HG03460 (cell line): ENCODE measurements around the gene LSM6.

Source experiments
- ATAC-seq: cut with Tn5 transposase; IDR thresholded peaks from one replicate; pipeline ENCODE4 v1.9.1; 2021; ENCODE audit not compliant: unreplicated experiment

Gene LSM6

DNA sequence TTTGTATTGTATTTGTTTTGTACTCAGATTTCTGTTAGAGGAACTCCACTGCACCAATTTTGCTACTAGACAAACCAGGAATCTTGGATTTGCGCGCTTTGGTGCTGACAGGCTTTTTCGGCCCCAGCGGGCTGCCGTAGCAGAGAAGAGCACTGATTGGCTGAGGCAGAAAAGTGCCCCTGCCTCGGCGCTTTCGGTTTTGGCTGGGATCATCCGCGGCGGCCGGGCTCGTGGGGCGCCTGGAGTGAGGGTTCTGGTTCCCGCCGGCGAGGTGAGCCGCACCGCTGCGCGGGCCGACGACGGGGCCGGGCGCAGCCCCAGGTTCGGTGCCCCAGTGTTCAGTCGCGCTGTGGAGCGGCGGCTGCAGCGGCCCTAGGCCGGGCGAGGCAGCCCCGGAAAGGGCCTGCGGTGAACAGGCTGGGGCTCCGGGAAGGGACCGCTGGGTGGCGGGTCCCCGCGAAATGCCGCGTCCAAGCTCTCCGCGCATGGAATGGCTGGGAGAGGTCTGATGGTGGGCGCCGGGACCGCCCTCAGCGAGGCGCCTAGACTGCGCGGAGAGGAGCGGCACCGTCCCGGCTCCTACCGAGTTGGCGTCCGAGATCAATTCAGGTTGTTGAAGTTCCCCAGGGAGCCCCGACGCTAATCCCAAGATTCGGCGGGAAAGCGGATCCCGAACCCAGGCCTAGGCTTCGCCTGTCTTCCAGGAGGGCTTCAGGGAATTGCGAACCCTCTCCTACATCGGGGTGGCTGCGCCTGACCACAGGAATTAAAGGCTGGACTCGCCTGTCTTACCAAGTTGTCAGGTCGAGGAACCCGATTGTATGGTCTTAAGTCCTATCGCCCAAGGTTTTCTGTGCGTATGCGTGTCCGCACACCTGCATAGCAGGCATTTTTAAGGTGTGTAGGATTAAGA lies at the start of gene LSM6:
TSS of gene LSM6 (plus strand) at position 178 of the 913 bp plus-strand sequence. CDS start 7,204 bp downstream, outside the sequence.
- peak; percentile 92 for ATAC-seq

DNA sequence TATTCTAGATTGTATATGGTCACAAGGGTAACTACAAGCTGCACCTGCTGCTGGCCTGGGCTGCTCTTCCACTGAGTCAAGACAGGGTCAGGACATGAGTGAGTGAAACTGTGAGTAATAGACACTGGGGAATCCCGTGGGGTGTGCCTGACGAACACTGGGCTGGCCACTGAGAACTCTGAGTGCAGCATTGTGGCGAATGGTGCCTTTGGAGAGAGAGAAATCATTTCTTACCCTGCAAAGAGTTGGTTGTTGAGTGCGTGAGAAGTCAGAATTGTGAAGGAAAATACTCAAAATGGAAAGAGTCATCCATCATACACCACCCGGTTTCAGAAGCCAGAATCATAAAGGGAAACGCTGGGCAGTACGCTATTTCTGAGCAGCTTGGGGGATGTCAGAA lies 43.1 kb upstream of the LSM6 start:
- ATAC-seq, result peak; percentile 100

DNA sequence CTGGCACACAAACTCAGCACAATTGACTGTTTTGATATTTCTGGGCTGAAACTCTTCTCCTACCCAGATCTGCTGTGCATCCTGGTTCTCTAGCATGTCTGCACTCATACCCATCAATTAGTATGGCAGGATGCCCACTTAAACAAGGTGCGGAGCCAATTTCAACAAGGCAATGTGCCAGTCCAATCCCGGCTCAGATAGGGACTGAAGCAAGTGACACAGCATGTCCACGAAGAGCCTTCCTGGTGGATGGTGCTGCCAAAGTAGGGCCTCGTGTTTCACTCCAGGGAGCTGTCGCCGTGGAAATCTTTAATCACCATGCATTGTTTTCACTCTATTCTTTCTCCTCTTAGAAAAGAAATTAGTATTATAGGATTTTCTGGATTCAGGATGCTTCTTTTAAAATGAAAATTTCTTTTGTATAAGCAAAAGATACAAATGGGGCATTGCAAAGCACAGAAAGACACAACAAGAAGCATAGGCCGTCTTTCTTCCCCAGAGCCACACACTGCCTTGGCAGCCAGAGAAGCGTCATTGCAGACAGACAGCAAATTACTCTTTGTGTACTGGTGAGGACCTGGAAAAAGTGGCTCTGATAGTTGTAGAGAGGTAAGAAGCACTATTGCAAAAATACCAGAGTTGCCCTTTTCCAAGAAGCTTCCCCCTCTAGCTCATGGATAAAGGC lies 40.6 kb upstream of the LSM6 start:
- ATAC-seq, result no peak

DNA sequence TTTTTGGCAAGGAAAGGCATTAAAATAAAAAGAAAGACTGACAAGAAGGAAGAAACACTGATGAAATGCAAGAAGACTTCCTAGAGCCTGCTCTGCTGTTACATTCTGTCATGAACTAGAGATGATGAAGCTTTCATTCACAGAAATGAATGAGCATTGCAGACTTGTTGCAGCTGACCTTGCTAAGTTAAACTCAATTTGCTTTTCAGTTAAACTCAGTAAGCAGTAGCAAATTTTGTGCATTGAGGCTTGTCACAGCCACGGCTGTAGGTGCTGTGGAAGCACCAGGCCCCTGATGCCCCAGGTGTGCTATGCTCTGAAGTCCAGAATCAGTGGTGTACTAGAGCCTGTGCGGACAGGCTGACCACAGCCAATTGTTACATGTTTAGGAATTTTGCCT lies 39.6 kb upstream of the LSM6 start:
- ATAC-seq, result no peak

DNA sequence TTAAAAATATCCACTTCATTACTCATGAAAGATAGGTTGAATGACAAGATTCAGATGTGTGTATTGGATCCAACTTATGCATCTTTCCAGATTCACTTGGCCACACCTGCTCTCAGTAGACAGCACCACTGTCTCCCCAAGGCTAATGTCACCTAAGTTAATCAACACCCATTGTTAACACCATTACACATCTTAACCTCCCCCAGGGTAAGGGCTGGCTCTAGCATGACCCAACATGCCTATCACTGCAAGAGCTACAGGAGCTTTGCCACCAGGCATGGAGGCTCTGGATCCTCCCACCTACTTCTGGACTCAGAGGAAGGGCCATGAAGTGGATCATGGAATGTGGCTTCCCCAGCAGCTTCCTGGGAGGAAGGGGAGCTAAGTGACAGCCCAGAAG lies 32.8 kb upstream of the LSM6 start:
- peak; percentile 73 for ATAC-seq

DNA sequence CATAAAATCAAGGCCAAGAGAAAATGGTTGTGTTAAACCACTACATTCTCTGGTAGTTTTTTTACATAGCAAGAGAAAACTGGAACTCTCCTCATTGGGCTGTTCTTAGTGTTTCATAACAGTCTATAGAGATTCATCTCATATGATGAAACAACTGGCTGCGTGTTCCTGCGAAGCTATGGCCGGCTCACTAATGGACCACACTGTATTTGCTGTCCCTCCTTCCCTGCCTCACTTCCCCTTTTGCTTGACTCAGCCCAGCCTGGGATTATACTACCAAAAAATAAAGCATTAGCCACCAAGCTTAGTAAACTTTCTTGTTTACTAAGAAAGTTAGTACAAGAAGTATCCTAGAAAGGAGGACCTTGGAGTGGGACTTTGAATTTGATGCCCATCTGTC lies 31.6 kb upstream of the LSM6 start:
- no peak for ATAC-seq

DNA sequence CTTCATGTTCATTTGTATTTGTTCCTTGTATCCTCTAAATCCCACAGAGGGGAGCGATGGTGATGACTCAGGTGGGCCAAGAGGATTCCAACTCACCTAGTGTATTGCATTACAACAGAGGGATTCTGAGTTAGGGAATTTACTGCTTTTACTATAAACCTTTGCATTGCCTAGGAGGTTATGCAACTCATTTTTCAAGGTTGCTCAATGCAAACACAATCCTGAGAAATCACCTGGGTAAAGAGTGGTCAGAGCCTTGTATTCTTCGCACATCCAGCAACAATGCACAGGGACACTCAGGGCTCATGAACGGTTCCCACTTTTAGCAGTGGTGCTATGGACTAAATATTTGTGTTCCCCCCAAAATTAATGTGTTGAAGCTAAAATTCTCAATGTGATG lies 28.6 kb upstream of the LSM6 start:
- no peak for ATAC-seq

DNA sequence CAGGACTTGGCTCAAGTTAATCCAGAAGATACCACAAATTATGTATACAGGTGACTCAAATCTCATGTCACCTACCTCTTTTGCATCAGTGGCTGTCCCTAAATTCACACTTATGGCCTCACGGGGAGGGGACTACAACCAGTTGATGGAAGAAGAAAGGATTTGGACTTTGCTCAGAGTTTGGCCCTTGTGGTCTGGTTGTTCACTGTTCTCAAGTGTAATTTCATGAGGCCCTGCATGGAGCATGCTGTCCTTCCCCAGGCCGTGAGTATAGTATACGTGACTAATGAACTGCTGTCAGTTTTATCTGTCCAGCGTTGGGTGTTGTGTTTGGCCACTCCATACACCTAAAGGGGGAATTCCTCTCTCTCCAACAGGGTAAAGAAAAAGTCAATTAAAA lies 27.5 kb upstream of the LSM6 start:
- ATAC-seq, result no peak

DNA sequence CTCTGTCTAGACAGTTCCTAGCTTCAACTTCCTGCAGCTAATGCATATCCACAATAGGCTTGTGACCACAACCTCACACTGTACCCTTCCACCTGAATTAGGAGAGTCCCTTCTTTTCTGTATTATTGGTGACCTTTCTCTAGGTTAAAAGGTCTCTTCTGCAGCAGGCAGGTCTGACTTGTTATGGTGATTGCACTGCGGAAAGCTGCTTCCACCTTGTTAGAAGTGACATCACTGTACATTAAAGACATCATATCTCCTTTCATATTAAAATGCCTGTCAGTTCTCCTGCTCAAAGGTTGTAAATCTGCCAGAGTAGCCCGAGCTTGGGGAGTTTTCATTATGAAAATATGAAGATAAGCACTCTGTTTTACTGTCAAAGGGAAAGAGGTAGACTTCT lies 21.5 kb upstream of the LSM6 start:
- no peak for ATAC-seq

DNA sequence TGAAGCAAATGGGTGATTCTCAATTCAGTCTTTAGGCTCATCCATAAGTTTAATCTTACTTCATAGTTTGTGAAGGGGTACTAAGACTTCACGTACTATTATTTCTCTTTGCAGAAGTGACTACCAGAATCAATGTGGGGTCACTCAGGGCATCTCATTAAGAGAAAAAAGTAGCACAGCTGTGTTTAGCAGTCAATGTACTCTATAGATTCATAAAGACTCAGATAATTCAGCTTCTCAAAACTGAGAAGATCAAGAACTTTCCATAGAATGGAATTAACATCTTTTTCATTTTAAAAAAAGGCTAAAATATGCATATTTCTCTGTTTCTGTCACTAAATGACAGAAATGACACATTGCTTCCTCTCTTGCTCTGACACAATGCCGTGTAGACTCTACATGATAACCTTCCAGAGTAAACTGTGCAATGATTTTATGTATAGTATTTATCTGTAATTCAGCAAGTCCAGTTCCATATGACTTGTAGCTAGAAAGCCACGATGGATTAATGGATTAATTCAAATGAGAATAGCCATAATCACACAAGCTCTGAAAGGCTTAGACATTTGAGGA lies 20.3 kb upstream of the LSM6 start:
- no peak for ATAC-seq

DNA sequence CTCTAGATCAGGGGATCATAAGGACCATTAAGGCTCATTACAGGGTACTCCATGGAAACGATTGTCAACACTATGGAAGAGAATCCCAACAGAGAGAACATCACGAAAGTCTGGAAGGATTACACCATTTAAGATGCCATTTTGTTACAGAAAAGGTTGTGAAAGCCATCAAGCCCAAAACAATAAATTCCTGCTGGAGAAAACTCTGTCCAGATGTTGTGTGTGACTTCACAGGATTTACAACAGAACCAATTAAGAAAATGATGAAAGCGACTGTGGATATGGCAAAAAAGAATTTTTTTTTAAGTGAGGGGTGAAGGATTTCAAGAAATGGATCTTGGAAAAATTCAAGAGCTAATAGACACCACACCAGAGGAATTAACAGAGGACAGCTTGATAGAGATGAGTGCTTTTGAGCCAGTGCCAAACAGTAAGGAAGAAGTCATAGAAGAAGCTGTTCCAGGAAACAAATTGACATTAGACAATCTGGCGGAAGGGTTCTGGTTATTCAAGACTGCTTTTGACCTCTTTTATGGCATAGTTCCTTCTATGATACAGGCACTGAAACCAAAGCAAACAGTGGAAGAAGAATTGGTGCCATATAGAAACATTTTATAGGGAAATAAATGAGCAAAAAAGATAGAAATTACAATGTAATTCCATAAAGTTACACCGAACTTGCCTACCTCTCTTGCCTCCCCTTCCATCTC lies 17.3 kb upstream of the LSM6 start:
- ATAC-seq, result no peak

DNA sequence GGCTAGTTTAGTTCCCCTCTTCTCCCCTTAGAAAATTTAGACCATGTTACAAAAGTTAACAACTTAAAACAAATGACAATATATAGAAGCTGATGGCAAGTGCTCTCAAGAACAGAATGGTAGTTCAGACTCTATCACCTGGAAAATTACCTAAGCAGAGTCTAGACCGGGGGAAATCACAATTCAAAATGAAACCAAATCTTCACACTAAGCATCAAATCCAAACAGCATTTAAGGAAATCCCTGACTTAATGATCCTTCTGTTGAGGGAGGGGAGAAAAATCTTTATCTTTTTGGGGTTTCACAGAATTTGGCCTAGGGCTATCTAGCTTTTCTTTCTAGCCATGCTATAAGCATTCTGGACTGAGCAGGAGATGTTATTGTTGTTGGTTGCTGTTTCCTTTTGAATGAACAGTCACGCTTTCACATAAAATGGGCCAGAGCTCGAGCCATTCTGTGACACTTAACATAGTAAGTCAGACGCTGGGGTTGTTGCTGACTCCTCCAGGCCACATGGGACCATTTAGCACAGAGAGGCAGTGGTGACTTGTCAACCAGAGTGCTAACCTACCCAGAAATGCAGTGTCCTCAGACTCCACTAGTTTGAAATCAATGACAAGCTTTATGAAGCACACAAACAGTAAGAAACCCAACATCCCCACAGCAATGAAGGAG lies 16.0 kb upstream of the LSM6 start:
- ATAC-seq, result peak; percentile 89

DNA sequence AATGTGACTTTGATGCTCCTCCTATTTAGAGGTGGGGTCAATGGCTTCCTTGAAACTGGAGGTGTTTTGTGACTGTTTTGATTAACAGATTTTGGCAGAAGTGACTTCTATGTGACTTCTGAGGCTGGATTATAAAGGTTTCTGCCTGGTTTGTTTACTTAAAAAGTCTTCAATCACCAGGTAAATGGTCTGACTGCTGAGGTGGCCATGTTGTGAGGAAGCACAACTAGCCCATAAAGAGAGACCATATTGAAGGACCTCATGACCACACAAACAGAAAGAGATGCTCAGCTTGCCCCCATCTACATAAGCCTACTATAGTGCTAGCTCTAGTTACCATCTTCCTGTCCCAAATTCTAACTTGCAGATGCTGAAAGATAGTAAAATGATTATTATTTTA lies 14.3 kb upstream of the LSM6 start:
- no peak for ATAC-seq

DNA sequence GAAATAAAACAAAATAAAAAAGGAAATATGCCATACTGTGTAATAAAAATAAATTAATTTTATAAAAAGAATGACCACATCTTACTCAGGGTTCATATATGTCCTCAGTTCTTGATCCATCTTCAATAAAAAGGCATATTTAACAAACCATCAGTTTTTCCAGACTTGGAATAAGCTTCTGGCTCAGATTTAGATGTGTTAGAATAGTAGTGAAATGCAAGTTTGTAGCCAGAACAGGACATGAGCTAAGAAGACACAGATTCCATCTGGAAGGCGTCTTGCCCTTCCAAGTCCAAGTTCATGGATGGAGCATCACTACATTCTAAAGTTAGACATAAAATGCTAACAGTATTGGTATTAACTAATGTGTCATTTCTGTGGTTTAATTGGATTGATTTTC lies 10.3 kb upstream of the LSM6 start:
- no peak for ATAC-seq

DNA sequence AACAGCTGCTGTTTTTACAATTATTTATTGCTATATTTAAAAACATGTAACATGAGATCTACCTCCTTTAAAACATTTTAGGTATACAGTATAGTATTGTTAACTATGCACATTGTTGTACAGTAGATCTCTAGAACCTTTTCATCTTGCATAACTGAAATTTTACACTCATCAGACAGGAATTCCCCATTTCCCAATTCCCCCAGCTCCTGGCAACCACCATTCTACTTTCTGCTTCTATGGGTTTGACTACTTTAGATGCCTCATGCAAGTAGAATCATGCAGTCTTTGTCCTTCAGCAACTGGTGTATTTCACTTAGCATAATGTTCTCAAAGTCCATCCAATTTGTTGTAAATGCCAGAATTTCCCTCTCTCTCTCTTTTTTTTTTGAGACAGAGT lies 9.7 kb upstream of the LSM6 start:
- ATAC-seq, result no peak

DNA sequence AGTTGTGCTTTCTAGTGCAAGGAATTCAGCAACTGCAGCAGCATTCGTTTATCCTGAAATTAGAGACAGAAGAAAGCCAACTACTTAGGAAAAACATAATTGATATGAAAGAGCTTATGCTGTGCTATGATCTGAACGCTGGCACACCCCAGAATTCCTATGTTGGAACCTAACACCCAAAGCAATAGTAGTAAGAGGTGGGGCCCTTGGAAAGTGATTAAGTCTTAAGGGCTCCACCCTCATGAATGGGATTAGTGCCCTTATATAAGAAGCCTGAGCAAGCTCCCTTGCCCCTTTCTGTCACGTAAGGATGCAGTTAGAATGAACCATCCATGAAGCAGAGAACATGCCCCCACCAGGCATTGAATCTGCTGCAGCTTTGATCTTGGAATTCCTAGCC lies 5.4 kb upstream of the LSM6 start:
- no peak for ATAC-seq

DNA sequence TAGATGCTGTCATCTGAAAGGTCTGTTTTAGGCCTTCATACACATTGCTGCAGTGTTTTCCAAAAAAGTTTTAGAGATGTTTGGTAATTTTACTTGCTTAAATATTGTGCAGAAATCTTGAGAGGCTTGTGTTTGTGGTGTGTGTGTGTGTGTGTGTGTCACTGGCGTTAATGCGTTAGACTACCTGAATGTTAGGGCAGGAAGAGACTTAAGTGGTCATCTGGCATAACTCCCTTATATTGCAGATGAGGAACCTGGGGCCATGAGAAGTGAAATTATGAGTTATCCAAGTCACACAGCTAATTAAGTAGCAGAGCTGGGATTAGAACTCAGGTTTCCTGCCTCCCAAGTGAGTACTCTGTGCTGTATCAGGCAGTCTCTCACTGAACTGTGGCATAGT lies 1.4 kb downstream of the LSM6 start:
- ATAC-seq, result no peak

DNA sequence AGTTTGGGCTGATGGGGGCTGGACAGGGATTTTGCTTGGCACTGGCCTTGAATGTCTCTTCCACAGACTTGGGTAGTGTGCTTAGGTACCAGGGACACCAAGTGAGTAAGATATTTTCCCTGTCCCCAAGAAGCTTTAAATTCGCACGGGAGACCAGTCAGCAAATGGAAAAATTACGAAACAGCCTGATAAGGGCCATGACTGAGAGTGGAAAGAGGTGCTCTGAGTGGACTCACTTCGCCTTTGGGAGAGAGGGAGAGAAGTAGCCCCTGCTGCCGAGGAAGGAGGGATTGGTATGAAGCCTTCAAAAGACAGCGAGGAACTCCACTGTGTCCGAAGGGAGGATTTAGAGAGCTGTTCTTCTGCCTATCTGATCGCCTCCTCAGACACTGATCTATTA lies 2.6 kb downstream of the LSM6 start:
- no peak for ATAC-seq

DNA sequence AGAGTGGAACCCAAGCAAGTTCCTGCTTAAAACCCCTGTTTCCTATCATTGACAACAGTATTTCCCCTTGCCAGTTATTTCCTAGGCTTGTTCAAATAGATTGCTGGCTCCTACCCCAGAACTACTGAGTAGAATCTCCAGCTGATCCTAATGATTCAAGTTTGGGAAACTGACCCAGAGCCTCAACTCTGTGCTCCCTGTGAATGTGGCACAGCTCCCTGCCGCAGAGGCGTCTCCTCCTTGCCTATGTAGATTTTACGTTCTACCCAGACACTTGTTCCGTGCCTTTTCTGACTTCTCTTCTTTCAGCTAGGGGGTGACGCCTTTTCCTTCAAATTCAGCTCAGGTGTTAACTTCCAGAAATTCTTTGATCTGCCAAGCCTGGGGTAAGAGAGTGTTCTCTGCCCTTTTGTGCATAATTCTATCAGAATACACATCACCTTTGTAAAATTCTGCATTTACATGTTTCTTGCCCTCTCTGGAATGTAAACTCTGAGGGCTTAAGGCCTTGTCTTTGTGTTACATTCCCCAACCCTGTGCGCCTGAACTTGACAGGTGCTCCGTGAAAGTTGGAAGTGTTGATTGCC lies 4.4 kb downstream of the LSM6 start:
- no peak for ATAC-seq

DNA sequence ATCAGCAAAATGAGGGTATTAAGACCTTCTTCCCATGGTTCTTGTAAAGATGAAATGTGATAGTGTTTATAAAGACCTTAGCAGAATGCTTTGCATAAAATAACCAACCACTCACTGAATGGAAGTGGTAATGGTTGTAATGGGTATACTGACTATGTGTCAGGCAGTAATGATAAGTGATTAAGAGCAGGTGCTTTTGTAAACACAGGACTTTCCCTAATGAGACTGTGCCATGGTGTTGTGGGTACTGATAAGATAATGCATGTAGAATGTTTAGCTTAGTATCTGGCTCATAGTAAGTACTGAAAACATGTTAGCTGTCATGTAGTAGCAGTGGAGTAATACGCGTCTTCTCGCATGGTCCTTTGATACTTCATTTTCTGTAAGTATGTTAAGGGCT lies 6.9 kb downstream of the LSM6 start:
- no peak for ATAC-seq

DNA sequence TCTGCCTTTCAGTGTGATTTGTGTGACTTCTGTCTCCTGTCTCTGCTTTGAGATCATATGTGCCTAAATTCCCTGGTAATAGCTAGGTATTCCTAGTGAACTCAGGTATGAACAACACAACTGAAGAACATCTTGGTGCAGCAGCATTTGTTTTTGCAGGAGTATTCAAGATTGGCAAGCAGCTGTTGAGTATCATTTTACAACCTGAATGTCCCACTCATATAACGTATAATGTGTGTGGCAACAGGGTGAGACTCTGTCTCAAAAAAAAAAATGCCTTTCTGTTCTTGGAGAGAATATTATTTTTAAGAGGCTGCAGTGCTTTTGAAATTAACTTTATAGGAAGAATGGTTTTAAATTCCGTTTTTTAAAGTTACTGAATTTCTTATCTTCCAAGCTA lies 7.7 kb downstream of the LSM6 start:
- ATAC-seq, result no peak
